GM19043 (cell line): ENCODE measurements around the gene WRAP53.

ENCODE experiments used
- ATAC-seq: cut with Tn5 transposase; IDR thresholded peaks from one replicate; pipeline ENCODE4 v1.9.1; 2021; ENCODE audit warnings: low read depth; ENCODE audit not compliant: unreplicated experiment

Gene WRAP53

DNA sequence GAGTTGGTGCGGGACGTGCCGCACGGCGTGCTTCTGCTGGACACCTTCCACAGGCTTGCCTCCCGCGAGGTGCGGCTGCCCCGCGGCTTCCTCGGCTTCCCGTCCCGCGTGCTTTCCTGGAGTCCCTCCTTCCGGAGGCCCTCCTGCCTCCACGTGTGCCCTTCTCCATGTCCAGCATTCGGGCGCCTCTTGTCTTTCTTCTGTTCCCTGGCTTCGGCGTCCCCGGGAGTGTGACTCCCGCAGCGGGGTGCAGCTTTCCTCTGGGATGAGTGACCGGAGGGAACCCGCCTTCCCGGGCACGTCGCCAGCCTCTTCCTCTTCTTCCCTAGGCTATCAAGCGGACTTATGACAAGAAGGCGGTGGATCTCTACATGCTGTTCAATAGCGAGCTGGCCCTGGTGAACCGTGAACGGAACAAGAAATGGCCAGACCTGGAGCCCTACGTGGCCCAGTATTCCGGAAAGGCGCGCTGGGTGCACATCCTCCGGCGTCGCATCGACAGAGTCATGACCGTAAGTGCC, 52.3 kb downstream of the WRAP53 start:
- no peak for ATAC-seq

DNA sequence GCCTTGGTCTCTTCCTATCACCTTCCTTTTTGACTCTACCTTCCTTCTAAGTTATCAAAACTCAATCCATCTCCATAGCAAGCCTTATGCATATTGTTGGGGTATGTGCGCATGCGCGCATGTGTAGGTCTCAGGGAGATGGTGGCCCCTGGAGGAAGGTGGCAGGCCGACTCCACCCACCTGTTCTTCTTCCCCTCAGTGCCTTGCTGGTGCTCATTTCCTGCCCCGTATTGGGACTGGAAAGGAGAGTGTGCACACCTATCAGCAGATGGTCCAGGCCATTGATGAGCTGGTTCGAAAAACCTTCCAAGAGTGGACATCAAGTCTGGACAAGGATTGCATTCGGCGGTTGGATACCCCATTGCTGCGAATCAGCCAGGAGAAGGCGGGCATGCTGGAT, 54.5 kb downstream of the WRAP53 start:
- no peak for ATAC-seq

GRCh38 chr17:7744416-7744815, 56.1 kb downstream of the WRAP53 start:
- ATAC-seq, result no peak

DNA sequence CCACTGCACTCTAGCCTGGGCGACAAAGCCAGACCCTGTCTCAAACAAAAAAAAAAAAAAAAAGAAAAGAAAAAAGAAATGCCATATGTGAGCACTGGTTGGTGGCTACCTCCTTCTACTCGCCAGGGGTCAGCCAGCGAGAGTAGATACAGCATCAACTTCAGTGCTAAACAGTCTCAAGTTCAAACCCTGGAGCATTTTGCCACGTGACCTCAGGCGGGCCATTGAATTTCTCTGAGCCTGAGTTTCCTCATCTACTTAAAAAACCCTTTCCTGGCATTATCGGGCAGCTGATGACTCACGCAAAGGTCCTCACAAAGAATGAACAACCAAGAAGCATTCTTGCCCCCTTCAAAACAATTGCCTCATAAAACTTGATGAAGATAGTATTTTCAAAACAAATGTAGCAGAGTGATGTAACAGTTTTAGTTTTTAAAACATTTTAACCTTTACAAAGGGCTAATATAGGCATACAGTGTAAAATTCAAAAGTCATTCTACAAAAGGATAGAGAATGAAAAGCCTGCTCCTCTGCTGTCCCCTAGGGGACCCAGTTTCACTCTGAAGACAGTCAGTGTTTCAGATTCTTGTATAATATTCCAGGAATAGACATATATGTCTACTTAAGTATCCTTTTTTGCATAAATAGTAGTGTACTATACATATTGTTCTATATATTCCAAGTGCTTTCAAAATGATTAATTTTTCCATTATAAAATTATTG, 57.6 kb downstream of the WRAP53 start:
- no peak for ATAC-seq

DNA sequence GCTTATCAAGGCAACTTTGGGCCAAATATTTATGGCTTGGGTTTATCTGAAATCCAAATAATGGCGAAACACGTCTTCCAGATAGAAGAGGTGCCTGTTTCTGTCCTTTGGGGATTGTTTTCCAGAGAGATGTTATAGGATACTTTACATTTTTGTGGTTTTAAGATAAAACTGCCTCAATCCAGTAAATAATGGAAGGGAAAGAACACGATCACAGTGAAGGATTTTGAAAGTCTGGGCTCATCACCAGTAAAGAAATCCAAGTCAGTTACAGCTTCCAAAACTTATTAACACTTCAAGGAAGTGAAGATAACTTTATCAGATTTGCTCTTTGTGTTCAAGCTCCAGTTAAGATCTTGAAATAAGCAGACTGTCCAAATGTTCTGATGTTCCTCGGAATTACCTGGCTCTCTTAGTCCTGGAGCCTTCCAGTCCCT, 59.4 kb downstream of the WRAP53 start:
- ATAC-seq, result no peak

DNA sequence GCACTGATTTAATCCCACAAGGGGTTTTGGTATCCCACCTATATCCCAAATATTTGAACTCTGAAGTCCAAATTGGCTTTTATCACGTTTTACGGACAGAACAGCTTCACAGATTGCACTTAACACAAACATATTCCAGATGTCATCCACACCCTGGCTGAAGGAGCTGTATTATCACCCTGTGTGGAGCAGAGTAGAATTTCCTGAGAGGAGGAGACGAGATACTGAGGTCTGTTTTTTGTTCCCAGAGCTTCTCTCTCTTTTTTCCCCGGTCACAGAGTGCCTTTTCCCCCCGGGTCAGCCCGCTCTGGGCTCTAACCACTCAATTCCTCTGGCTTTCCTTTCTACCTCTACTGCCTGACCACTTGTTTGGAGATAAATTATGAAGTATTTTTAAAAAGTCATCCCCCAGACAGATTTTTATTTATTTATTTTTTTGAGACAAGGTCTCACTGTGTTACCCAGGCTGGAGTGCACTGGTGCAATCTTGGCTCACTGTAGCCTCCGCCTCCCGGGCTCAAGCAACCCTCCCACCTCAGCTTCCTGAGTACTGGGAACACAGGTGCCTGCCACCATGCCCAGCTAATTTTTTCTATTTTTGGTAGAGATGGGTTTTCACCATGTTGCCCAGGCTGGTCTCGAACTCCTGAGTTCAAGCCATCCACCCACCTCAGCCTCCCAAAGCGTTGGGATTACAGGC, 59.9 kb downstream of the WRAP53 start:
- no peak for ATAC-seq

DNA sequence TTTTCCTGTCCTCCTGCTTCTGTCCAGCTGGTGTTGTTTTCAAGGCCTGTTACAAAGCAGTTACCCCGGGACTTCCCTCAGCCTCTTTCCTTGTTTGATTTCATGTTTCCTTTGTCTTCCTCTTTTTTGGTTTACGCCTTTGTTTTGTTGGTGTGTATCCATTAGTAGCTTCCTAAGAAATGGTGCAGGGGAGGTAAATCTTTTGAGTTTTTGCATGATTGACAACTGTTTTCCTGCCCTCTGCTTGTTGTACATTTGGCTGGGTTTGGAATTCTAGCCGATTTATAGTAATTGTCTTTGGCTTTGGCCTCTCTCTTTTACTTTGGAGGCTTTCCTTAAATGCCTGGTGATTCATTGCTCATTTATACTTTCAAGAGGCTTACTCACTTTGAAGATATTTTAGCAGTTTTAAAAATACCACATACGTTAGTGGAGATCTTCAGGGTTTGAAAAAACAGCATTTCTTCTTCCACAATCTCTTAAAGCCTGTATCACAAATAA, 62.1 kb downstream of the WRAP53 start:
- no peak for ATAC-seq
